HCT116 (cell line): ENCODE results near the gene BLTP3B.

ENCODE experiments used
- CEBPB ChIP-seq: IDR thresholded peaks from 2 replicates; pipeline ENCODE4 v1.6.1; 2012; ENCODE audit warnings: low read depth
- EGR1 ChIP-seq: IDR thresholded peaks from 2 replicates; pipeline ENCODE4 v1.6.1; 2012; ENCODE audit warnings: low read depth
- ELF1 ChIP-seq: IDR thresholded peaks from 2 replicates; pipeline ENCODE4 v1.6.1; 2012; ENCODE audit warnings: low read depth, borderline replicate concordance
- EZH2 ChIP-seq: fragments of 200-600 bp; sonication (generic); IDR thresholded peaks from 2 replicates; pipeline ENCODE4 v1.6.1; 2017; ENCODE audit warnings: antibody characterized with exemption, mixed run types
- JUND ChIP-seq: IDR thresholded peaks from 2 replicates; pipeline ENCODE4 v1.6.1; 2012
- POLR2A ChIP-seq: IDR thresholded peaks from 2 replicates; pipeline ENCODE4 v1.7.0; 2011; ENCODE audit warnings: borderline replicate concordance; ENCODE audit not compliant: insufficient read depth, insufficient read length; ENCODE audit errors: extremely low read depth
- POLR2AphosphoS5 ChIP-seq: IDR thresholded peaks from 2 replicates; pipeline ENCODE4 v1.6.1; 2011; ENCODE audit warnings: mild to moderate bottlenecking, low read depth, low read length, moderate library complexity
- SP1 ChIP-seq: IDR thresholded peaks from 2 replicates; pipeline ENCODE4 v1.6.1; 2012; ENCODE audit warnings: low read depth
- ZFX ChIP-seq: fragments of 450-650 bp; IDR thresholded peaks from 2 replicates; pipeline ENCODE4 v1.6.1; 2017
- TF ChIP-seq, protein P1 (sequence below): IDR thresholded peaks from 2 replicates; pipeline ENCODE4 v1.6.1; 2012; ENCODE audit warnings: low read depth
- TF ChIP-seq, protein P2 (sequence below), 3 experiments: fragments of 200-600 bp in 1 of 3; sonication (generic) in 1 of 3; IDR thresholded peaks in 2 of 3; conservative IDR thresholded peaks in 1 of 3; 2 replicates each; pipeline ENCODE4 v1.5.1; 2012 to 2017; ENCODE audit warnings: low read depth in 2 of 3, low read length in 2 of 3, antibody characterized with exemption in 1 of 3, borderline replicate concordance in 1 of 3, control low read depth in 1 of 3, mild to moderate bottlenecking in 1 of 3, mixed read lengths in 1 of 3, mixed run types in 1 of 3, moderate library complexity in 1 of 3; ENCODE audit not compliant: insufficient read depth in 1 of 3

DNA sequence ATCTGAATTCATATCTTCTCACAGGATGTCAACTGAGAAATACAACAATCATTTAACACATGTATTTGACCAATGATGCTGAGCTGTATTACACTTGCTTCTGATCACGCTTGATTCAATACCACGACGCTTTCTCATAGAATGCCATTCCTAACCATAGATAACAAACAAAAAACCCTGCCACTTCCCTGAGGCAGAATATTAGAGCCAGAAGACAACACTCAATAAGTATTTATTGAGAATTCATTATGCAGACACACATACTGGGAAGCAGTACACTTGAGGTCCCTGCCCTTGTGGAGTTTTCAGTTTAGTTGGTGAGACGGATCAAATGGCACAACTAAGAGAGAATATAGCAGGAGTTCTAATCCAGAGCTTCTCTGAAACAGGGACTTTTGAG is 32.4 kb downstream of the BLTP3B start:
- TF ChIP-seq, protein P1, sequence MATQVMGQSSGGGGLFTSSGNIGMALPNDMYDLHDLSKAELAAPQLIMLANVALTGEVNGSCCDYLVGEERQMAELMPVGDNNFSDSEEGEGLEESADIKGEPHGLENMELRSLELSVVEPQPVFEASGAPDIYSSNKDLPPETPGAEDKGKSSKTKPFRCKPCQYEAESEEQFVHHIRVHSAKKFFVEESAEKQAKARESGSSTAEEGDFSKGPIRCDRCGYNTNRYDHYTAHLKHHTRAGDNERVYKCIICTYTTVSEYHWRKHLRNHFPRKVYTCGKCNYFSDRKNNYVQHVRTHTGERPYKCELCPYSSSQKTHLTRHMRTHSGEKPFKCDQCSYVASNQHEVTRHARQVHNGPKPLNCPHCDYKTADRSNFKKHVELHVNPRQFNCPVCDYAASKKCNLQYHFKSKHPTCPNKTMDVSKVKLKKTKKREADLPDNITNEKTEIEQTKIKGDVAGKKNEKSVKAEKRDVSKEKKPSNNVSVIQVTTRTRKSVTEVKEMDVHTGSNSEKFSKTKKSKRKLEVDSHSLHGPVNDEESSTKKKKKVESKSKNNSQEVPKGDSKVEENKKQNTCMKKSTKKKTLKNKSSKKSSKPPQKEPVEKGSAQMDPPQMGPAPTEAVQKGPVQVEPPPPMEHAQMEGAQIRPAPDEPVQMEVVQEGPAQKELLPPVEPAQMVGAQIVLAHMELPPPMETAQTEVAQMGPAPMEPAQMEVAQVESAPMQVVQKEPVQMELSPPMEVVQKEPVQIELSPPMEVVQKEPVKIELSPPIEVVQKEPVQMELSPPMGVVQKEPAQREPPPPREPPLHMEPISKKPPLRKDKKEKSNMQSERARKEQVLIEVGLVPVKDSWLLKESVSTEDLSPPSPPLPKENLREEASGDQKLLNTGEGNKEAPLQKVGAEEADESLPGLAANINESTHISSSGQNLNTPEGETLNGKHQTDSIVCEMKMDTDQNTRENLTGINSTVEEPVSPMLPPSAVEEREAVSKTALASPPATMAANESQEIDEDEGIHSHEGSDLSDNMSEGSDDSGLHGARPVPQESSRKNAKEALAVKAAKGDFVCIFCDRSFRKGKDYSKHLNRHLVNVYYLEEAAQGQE, result no peak
- TF ChIP-seq, protein P2, sequence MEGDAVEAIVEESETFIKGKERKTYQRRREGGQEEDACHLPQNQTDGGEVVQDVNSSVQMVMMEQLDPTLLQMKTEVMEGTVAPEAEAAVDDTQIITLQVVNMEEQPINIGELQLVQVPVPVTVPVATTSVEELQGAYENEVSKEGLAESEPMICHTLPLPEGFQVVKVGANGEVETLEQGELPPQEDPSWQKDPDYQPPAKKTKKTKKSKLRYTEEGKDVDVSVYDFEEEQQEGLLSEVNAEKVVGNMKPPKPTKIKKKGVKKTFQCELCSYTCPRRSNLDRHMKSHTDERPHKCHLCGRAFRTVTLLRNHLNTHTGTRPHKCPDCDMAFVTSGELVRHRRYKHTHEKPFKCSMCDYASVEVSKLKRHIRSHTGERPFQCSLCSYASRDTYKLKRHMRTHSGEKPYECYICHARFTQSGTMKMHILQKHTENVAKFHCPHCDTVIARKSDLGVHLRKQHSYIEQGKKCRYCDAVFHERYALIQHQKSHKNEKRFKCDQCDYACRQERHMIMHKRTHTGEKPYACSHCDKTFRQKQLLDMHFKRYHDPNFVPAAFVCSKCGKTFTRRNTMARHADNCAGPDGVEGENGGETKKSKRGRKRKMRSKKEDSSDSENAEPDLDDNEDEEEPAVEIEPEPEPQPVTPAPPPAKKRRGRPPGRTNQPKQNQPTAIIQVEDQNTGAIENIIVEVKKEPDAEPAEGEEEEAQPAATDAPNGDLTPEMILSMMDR (IDR thresholded peaks at IDR 0.05 in 2 of 3, conservative IDR thresholded peaks at IDR 0.05 in 1 of 3; ENCODE audit: borderline replicate concordance in 1 of 3, insufficient read depth in 1 of 3, low read depth in 2 of 3, low read length in 2 of 3), result no peak
- TF ChIP-seq SP1, result no peak
- no peak for TF ChIP-seq EZH2
- no peak for TF ChIP-seq ZFX
- no peak for TF ChIP-seq EGR1
- no peak for TF ChIP-seq POLR2A
- TF ChIP-seq CEBPB, result no peak
- TF ChIP-seq POLR2AphosphoS5, result no peak
- no peak for TF ChIP-seq JUND
- TF ChIP-seq ELF1, result no peak
